Activated gamma-delta T cell treated with Interleukin-2 at 50 U/mL for 16 hours (primary cell): ENCODE measurements around the gene ZNF664.
A peak's percentile ranks its signal among the peaks of the same experiment; 100 is the strongest.

Experiments used
- DNase-seq: peaks from one replicate; pipeline ENCODE4 v3.0.0-alpha.2; 2020

Gene ZNF664

GRCh38 chr12:123972457-123973401 lies at the start of gene ZNF664, which contains the start of gene CCDC92:
Gene ZNF664, plus strand, starts transcription at chr12:123973215. Its CDS starts 38,930 bp downstream, at chr12:124012145.
Gene CCDC92, minus strand, starts transcription at chr12:123972831. Its CDS starts 28,526 bp downstream, at chr12:123944305.
- peak; percentile 96 for DNase-seq

- no peak for DNase-seq
Measured at GRCh38 chr12:123923927-123924326, 49.1 kb upstream of the ZNF664 start.

- no peak for DNase-seq
Measured at GRCh38 chr12:123924539-123924938, 48.5 kb upstream of the ZNF664 start.

GRCh38 chr12:123928274-123928865 lies 44.6 kb upstream of the ZNF664 start:
- no peak for DNase-seq

GRCh38 chr12:123928897-123929296 lies 44.1 kb upstream of the ZNF664 start:
- DNase-seq = no peak

- DNase-seq = no peak
Measured at GRCh38 chr12:123929946-123930583, 43.0 kb upstream of the ZNF664 start.

- DNase-seq = no peak
Measured at GRCh38 chr12:123931686-123932321, 41.2 kb upstream of the ZNF664 start.

- DNase-seq = no peak
Measured at GRCh38 chr12:123933214-123933613, 39.8 kb upstream of the ZNF664 start.

GRCh38 chr12:123934016-123934620 lies 38.9 kb upstream of the ZNF664 start:
- no peak for DNase-seq

GRCh38 chr12:123934829-123935228 lies 38.2 kb upstream of the ZNF664 start:
- DNase-seq = no peak

GRCh38 chr12:123935956-123936355 lies 37.1 kb upstream of the ZNF664 start:
- no peak for DNase-seq

GRCh38 chr12:123936471-123936870 lies 36.5 kb upstream of the ZNF664 start:
- DNase-seq = no peak

GRCh38 chr12:123936956-123937706 lies 35.9 kb upstream of the ZNF664 start:
- no peak for DNase-seq

GRCh38 chr12:123937707-123938591 lies 35.1 kb upstream of the ZNF664 start:
- peak; percentile 69 for DNase-seq

- no peak for DNase-seq
Measured at GRCh38 chr12:123938679-123939480, 34.1 kb upstream of the ZNF664 start.

GRCh38 chr12:123939716-123940626 lies 33.0 kb upstream of the ZNF664 start:
- DNase-seq = no peak

- DNase-seq = no peak
Measured at GRCh38 chr12:123940627-123940966, 32.4 kb upstream of the ZNF664 start.

- DNase-seq = no peak
Measured at GRCh38 chr12:123941000-123941399, 32.0 kb upstream of the ZNF664 start.
